DMS79 treated with DMSO at 0.1 percent for 48 hours (cell line): ENCODE measurements around the gene MAS1L.
"Not testable (repeated sequence)": the region's sequence is repeated elsewhere in the genome, so short reads cannot be mapped to it uniquely, and the experiment has no call there.

ENCODE experiments used
- DNase-seq: peaks from one replicate; lab custom pipeline; 2025; lab: John Stamatoyannopoulos, UW

MAS1L gene

GRCh38 chr6:29479560-29479959 is 8.2 kb downstream of the MAS1L start:
- no peak for DNase-seq

- no peak for DNase-seq
Observed at GRCh38 chr6:29478740-29479139, 9.0 kb downstream of the MAS1L start.

DNA sequence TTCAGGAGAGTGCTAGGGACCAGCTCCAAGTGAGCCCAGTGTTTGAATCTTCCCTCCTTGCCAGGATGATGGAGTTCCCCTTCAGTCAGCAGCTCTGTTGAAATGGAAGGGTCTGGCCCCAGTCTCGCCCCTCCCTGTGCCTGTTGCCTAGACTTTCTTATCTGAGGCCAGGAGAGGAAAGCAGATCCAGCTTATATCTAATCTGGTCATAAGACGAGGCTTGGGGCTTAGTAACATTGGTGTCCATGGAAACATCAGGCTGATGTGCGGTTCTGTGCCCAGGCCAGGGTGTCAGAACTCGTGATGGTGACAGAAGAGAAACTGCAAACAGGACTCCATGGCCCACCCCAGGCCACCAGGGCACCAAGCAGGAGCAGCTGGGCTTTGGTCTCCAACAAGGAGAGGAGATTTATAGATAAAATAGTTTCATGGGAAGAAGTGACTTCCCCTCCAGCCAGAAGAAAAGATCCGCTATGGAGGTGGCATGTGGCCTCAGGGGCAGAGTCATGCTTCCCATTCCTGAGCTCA is 9.8 kb downstream of the MAS1L start:
- no peak for DNase-seq

DNA sequence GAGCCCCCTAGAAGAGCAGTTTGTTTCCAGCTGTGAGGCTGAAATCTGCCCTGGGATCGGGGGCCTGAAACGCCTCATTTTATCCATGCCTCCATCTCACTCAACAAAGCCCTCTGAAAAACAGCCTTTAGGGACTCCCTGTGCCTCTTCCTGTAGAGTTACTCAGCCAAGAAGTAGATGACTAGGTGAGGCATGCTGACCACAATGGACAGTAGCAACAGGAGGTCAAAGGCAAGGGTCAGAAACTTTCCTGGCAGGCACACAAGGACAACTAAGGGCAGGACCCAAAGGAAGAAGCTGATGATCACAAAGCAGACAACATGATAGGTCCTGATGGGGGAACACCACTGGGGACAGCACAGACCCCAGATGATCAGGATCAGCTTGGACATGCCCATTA is 12.8 kb downstream of the MAS1L start:
- DNase-seq, result no peak

- DNase-seq, result no peak
Observed at GRCh38 chr6:29466241-29466640, 21.5 kb downstream of the MAS1L start.

GRCh38 chr6:29465801-29466200 is 22.0 kb downstream of the MAS1L start:
- no peak for DNase-seq

GRCh38 chr6:29465279-29465678 is 22.5 kb downstream of the MAS1L start:
- DNase-seq, result no peak

- DNase-seq, result no peak
Observed at GRCh38 chr6:29462022-29462421, 25.7 kb downstream of the MAS1L start.

- DNase-seq, result no peak
Observed at GRCh38 chr6:29461021-29461814, 26.5 kb downstream of the MAS1L start.

DNA sequence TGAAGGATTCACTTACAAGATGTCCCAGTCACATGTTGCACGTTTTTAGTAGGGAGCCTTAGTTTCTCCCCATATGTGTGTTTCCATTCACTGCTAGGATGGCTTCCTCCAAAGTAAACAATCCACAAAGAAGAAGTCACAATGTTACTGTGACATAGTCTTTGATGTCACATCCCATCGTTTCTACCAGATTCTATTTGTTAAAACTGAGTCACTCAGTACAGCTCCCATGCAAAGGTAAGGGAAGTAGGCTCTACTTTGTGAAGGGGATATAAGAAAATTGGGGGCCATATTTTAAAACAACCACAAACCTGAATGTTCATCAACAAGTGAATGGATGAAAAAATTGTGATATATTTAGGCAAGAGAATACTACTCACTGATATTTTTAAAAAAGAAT is 30.8 kb downstream of the MAS1L start, which contains the start of the genes OR11A1 and OR2H1:
TSS of gene OR11A1 (minus strand) at position 101 of the 400 bp plus-strand sequence. CDS start 29,430 bp downstream, outside the sequence.
TSS of gene OR2H1 (plus strand) at position 185 of the 400 bp plus-strand sequence. CDS start 4,615 bp downstream, outside the sequence.
- no peak for DNase-seq

- no peak for DNase-seq
Observed at GRCh38 chr6:29451471-29452193, 36.1 kb downstream of the MAS1L start.

- DNase-seq, result no peak
Observed at GRCh38 chr6:29447670-29448069, 40.1 kb downstream of the MAS1L start.

GRCh38 chr6:29444031-29444430 is 43.7 kb downstream of the MAS1L start:
- not testable (repeated sequence) for DNase-seq

DNA sequence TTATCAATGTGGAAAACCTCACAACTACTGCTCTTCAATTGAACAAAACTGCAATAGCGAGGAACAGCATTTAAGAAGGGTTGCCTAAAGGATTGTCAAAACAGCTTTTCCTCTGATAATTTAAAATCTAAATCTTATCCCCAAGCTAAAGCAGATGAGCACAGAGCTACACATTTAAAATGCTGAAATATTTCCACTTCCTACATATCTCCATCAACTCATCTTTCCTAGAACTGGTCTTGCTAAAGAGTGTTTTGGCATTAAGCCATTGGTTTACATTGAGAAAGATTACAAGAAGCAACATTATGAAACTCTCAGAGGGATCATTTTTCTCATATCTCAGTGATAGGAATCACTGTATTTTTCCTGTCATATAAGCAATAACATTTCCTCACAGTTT is 45.0 kb downstream of the MAS1L start:
- no peak for DNase-seq

DNA sequence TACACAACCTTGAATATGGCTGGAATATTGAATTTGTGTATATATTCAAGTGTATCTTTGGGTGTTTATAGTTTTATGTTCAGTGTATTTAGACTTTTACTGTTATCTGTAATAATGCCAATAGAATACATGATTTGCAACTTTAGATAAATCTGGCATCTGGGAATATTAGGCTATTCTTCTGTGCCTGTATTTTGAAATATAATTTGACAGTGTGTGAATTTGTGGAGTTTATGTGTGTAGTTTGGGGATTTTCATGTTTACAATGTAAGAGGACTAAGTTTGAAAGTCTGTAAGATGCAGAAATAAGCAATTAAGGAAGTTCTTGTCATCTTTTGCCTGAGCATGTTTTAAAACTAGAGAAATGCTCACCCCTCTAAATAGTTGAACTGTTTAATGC is 48.8 kb downstream of the MAS1L start, which contains the start of gene OR10C1:
TSS of gene OR10C1 (plus strand) at position 301 of the 400 bp plus-strand sequence. CDS start 710 bp downstream, outside the sequence.
- DNase-seq, result no peak

GRCh38 chr6:29436730-29437129 is 51.0 kb downstream of the MAS1L start:
- not testable (repeated sequence) for DNase-seq
